AG04450 (cell line): ENCODE data around the gene TMEM63C. TPM values are rescaled to one million over a fixed set of nuclear protein-coding genes. Genes with fewer than 3 reads are reported as not detected.

Experiments used
- CTCF ChIA-PET: fragments of 300-600, 350-600 bp; formaldehyde crosslinking; extraction: SDS; loops from one replicate; lab custom pipeline; 2022; ENCODE audit warnings: antibody characterized with exemption, inconsistent platforms; lab: Charles Lee
- POLR2A ChIA-PET: fragments of 350-600 bp; formaldehyde crosslinking; extraction: SDS; loops from one replicate; lab custom pipeline; 2021; ENCODE audit warnings: antibody characterized with exemption, inconsistent platforms; lab: Yijun Ruan, JAX
- DNase-seq: peaks from one replicate; pipeline ENCODE4 v3.0.0-alpha.2; 2011; ENCODE audit warnings: low read depth, low spot score
- H3K27ac ChIP-seq: one replicate; pipeline ENCODE4 v1.5.1; 2012; ENCODE audit warnings: low read depth, low read length, control low read depth
- H3K27me3 ChIP-seq: one replicate; pipeline ENCODE4 v1.6.0; 2012; ENCODE audit warnings: low read length; ENCODE audit not compliant: control insufficient read depth, insufficient read depth
- H3K4me3 ChIP-seq: 2 replicates; pipeline ENCODE4 v1.5.1; 2011; ENCODE audit warnings: mild to moderate bottlenecking, low read depth, low read length, control low read depth
- H3K9me3 ChIP-seq: 2 replicates; pipeline ENCODE4 v1.5.1; 2012; ENCODE audit warnings: low read length; ENCODE audit not compliant: control insufficient read depth, insufficient read depth
- CTCF ChIP-seq: IDR thresholded peaks from 2 replicates; pipeline ENCODE4 v1.5.1; 2011; ENCODE audit warnings: low read depth, low read length, control low read depth, inconsistent platforms
- polyA plus RNA-seq: library from polyadenylated mRNA; depleted of rRNA; stranded (reverse); fragments of >200 nt; gene quantifications from 2 replicates; pipeline ENCODE4 v1.2.3, GENCODE V29; 2011

TMEM63C gene
- polyA plus RNA-seq, 1 experiment: not detected

GRCh38 chr14:77267937-77268699 lies 86.5 kb downstream of the TMEM63C start:
- Histone ChIP-seq H3K9me3 (no peaks in the 10 kb centered on the region; the same call in 1 of the 2 replicates), H3K27ac (no peak overlapping the region), H3K4me3 (no peak overlapping the region), H3K27me3 (peaks cover 46% of the 10 kb centered on the region)
- DNase-seq: no peak
- ChIA-PET CTCF (no interaction called here), POLR2A (interaction anchor here (0.6 kb wide), 1 partner anchor 10 kb away, joined by 3 read pairs; no protein-coding TSS in a partner anchor)
- TF ChIP-seq CTCF: no peak

- DNase-seq: no peak
- ChIA-PET POLR2A (interaction anchor here (0.5 kb wide), 1 partner anchor 336 kb away, joined by 3 read pairs; no protein-coding TSS in a partner anchor), CTCF (interaction anchor here (0.6 kb wide), 1 partner anchor 451 kb away, joined by 3 read pairs; no protein-coding TSS in a partner anchor)
- H3K4me3 ChIP-seq: no peak overlapping the region
- peaks cover 38% of the 10 kb centered on the region for H3K27me3 ChIP-seq
- H3K27ac ChIP-seq: no peak overlapping the region
- no peaks in the 10 kb centered on the region; the same call in 1 of the 2 replicates for H3K9me3 ChIP-seq
- TF ChIP-seq CTCF: no peak
These were observed 87.5 kb downstream of the TMEM63C start for GRCh38 chr14:77268989-77269600.

- H3K9me3 ChIP-seq: no peaks in the 10 kb centered on the region; the same call in 1 of the 2 replicates
- no peak overlapping the region for H3K27ac ChIP-seq
- ChIA-PET POLR2A (no interaction called here), CTCF (no interaction called here)
- H3K4me3 ChIP-seq: no peak overlapping the region
- no peak for DNase-seq
- H3K27me3 ChIP-seq: peaks cover 31% of the 10 kb centered on the region
- TF ChIP-seq CTCF: no peak
These were observed 88.9 kb downstream of the TMEM63C start for GRCh38 chr14:77270361-77271112.

- H3K4me3 ChIP-seq: no peak within 1 kb of the TSS
- ChIA-PET CTCF (no interaction called here), POLR2A (interaction anchor here (0.7 kb wide), 1 partner anchor 168 kb away, joined by 3 read pairs; no protein-coding TSS in a partner anchor)
- no peak within 1 kb of the TSS for H3K27ac ChIP-seq
- TF ChIP-seq CTCF: no peak
- no peaks in the 10 kb centered on the region; the same call in 1 of the 2 replicates for H3K9me3 ChIP-seq
- DNase-seq: no peak
- peaks cover 27% of the 10 kb centered on the region for H3K27me3 ChIP-seq
These were observed 89.6 kb downstream of the TMEM63C start, which contains the start of gene NGB for GRCh38 chr14:77271113-77271710. TSS of gene NGB (minus strand) at chr14:77271206. CDS start at chr14:77270937, 269 bp downstream.
